Activated CD4-positive, alpha-beta T cell treated with anti-CD3 and anti-CD28 coated beads, Interleukin-2, amount 50 U/mL, for 16 hours (primary cell): Measurements from ENCODE around the gene NFKB1.

Experiments used
- DNase-seq: peaks from one replicate; pipeline ENCODE4 v3.0.0-alpha.2; 2020

NFKB1 gene

DNA sequence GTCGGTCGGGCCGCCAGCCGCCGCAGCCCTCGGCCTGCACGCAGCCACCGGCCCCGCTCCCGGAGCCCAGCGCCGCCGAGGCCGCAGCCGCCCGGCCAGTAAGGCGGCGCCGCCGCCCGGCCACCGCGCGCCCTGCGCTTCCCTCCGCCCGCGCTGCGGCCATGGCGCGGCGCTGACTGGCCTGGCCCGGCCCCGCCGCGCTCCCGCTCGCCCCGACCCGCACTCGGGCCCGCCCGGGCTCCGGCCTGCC is 213 bp downstream of the NFKB1 start:
- DNase-seq: no peak

DNA sequence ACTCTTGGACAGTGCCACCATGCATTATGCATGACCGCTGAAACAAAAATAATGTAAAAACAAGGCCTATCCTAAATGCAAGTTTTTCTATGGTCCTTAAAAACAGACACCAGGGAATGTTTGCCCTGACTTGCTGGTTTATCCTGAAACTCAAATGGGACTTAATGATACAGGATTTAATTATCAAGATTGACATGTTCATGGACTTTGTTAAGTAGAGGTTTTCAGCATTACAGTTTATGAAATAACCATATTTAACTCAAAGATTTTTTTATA is 1.3 kb downstream of the NFKB1 start:
- DNase-seq: no peak

GRCh38 chr4:102503301-102503746 is 2.2 kb downstream of the NFKB1 start:
- DNase-seq: no peak

DNA sequence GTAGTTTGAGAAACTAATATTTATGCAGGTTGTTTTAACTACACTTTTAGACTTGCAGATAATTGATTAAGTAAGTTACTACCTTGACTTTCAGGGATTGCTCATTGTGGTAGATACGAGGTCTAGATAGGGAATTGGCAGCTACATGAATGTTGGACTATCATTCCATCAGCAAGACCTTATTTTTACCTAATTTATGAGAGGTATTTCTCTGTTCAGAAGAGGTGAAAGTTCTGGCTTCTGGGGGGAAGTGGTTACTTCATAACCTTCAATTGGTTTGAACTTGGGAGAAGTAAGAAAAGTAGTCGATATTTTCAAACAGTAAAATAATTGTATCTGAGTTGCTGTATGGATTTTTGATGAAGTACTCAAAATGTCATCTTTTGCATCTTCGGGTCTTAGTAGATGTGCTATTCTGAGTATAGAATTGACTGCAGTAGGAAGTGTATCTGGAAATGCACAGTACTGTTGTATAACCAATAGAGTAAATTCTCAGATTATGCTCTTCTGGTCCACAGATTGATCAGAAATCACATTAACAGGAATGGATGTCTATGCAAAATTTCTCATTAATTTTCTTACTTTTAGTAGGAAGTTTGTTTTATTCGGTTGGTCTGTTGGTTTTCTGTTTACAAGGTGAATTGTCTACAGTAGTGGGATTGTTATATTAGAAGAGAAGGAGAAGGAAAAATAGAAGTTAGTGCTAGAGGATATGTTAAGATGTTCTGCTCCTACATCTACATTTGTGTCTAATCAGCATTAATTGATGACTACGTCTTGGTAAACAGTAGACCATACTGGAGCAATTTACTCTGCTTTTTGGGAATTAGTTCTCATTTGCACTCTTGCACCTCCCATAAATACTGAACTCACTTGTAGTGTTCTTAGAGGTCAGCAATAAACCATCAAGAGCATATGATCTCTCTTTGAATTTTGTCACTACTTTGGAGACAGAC is 3.0 kb downstream of the NFKB1 start:
- peak; percentile 28 for DNase-seq

- no peak for DNase-seq
Measured at GRCh38 chr4:102504941-102505340, 3.8 kb downstream of the NFKB1 start.

DNA sequence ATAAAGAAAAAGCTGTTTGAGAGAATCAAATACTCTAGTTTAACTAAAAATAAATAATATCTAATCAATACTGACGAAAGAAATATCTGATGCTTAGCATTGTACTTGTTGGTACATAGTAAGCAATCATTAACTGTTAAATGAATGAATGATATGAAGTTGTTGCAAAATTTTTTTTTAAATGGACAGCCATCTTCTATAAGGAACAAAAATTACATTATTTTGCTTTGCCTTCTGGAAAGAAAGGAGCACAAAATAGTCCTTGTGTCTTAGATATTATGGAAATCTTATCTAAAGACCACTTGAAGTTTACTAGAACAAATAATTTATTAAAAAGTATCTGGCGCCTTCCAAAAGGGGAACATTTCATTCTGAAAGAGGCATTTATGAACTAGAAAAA is 4.5 kb downstream of the NFKB1 start:
- no peak for DNase-seq

- no peak for DNase-seq
Measured at GRCh38 chr4:102506523-102506922, 5.4 kb downstream of the NFKB1 start.

GRCh38 chr4:102511830-102512605 is 10.9 kb downstream of the NFKB1 start:
- DNase-seq: no peak

- no peak for DNase-seq
Measured at GRCh38 chr4:102514298-102514964, 13.3 kb downstream of the NFKB1 start.

DNA sequence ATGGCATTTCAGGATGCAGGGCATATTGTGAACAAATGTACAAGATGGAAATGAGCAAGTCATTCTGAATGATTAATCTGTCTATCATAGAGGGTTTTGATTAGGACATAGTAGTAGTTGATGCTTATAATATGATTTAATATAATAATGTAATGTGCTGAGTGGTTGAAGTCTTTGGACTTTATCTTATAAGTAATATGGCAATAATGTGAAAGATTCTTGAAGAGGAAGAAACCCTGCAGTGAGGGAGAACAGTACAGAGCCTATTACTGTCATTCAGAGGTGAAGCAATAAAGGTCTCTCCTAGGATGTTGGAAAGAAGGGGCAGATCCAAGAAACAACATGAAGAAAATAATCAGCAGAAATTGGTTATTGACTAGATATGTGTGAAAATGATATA is 16.6 kb downstream of the NFKB1 start:
- DNase-seq: no peak

GRCh38 chr4:102518703-102519131 is 17.6 kb downstream of the NFKB1 start:
- peak; percentile 41 for DNase-seq

- DNase-seq: no peak
Measured at GRCh38 chr4:102519925-102520324, 18.8 kb downstream of the NFKB1 start.

GRCh38 chr4:102521570-102521969 is 20.4 kb downstream of the NFKB1 start:
- DNase-seq: no peak

DNA sequence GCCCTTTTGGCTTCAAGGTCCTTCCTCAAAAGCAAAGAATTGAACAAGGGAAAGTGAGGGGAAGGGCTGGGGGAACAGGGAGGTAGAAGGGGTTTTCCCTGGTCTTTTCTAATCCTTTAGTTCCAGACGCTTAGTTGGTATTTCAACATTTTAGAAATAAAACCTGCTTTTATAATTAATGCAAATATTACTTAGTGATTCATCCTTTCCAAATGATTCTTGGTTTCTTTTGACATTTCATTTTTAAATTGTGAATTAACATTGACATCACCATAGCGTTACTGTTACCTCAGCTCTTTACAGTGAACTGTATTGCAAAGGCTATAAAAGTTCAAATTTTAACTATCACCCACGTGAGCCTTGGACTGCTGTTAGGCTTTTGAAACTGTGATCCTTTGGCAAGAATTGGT is 20.9 kb downstream of the NFKB1 start:
- DNase-seq: no peak

GRCh38 chr4:102524691-102525090 is 23.5 kb downstream of the NFKB1 start:
- no peak for DNase-seq

DNA sequence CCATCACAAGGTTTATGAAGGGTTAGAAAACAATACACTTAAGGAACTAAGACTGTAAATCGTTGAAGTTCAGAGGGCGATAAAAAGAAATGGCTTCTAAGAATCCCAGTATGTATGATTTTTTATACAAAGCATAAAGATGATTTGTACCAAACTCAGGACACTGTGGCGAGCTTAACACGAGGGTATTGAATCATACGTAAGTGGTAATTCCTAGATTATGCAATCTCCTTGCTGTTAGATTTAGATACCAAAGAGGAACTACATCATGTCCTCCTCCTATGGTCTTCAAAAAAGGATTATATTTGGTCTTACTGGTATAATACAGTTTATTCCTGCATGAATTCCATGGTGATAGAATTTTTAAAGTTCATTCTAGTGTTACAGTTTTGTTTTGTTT is 23.9 kb downstream of the NFKB1 start:
- DNase-seq: no peak

DNA sequence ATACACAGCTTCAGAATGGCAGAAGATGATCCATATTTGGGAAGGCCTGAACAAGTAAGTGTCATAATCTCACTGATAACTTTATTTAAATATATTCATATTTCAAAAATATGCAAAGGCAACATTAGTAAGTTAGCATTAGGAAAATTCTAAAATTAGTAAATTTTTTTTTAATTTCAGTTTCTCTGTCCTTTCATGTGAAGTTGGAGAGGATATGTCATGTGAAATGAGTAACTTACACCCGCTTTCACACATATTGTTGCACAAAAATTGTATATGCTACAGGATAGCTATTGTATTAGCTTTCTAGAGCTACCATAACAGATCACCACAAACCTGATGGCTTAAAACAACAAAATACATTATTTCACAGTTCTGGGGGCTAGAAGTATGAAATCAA is 24.3 kb downstream of the NFKB1 start:
- DNase-seq: no peak

GRCh38 chr4:102526532-102526931 is 25.4 kb downstream of the NFKB1 start:
- no peak for DNase-seq

GRCh38 chr4:102527695-102528283 is 26.6 kb downstream of the NFKB1 start:
- peak; percentile 80 for DNase-seq

GRCh38 chr4:102529977-102530376 is 28.8 kb downstream of the NFKB1 start:
- no peak for DNase-seq

DNA sequence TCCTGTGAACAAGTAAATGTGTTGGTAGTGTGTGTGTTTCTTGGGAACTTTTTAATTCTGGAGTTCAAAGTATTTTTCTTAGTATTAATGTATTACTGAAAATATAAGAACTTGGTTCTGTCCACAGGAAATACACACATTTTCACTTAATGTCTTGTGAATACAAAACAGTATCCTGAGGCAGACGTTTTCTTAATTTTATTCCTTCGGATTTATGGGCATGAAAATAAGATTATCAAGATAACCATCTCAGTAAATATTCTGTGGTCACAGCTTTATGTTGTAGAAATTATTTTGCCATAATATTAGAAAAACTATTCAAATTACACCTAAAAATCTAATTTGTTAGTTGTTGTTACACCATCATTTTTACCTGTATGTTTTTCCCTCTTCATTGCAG is 29.8 kb downstream of the NFKB1 start:
- no peak for DNase-seq

DNA sequence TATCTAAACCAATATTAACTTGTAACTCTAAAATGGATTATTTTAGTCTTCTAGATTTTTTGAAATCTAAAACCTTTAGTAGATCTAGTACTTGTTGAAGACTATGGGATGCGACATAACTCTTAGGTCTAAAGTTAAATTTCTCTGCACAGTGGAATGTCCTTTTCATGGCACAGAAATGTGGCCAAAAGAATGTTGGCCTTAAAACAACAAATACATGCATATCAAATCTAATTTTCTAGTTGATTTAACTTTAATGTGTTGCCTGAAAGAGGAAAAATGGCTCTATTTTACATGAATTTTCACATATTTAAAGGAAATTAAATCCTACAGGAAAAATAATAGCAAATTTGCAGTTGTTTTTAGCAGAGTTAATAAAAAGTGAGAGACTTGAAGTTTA is 30.3 kb downstream of the NFKB1 start:
- no peak for DNase-seq

DNA sequence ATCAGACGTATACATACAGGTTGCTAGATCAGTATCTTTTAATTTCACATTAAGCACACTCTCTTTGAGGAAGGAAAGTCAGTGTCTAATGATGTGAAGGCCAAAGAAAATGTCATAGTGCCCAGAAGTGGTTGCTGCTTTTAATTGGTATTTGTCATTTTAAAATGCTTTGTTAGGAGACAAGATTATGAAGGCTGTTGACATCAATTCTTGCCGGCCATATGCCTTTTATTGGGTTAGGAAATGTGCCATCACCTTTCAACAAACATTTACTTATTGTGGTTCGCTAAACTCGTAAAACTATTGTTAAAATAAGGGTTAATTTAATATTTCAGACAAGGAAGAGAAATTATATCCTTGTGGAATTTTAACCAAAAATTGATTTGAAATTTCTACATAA is 32.2 kb downstream of the NFKB1 start:
- DNase-seq: no peak

- no peak for DNase-seq
Measured at GRCh38 chr4:102533904-102534303, 32.7 kb downstream of the NFKB1 start.
